ENCODE results near the gene CLDN5.
"Not testable (repeated sequence)": the region's sequence is repeated elsewhere in the genome, so short reads cannot be mapped to it uniquely, and the experiment has no call there.

Gene CLDN5

GRCh38 chr22:19536564-19536963 is 12.4 kb upstream of the CLDN5 start:
- Histone ChIP-seq H3K9me3 (no peaks in the 10 kb centered on the region), H3K36me3 (no peaks in the 10 kb centered on the region), H3K27me3 (no peaks in the 10 kb centered on the region), H3K27ac (no peak overlapping the region), H3K4me1 (ENCODE audit: control insufficient read depth in 1 of 2, insufficient read depth in 1 of 2, low read depth in 1 of 2, low read length in 1 of 2) (peaks cover 0 to 6% of the 10 kb centered on the region in 2 experiments), H3K4me3 (ENCODE audit: low read depth in 1 of 2, low read length in 1 of 2) (no peak overlapping the region)
- TF ChIP-seq CTCF (IDR thresholded peaks at IDR 0.05): no peak

GRCh38 chr22:19535001-19535400 is 10.8 kb upstream of the CLDN5 start:
- no peak for TF ChIP-seq CTCF (IDR thresholded peaks at IDR 0.05)
- no peak overlapping the region for H3K4me3 ChIP-seq (ENCODE audit: low read depth in 1 of 2, low read length in 1 of 2)
- H3K9me3 ChIP-seq: no peaks in the 10 kb centered on the region
- H3K36me3 ChIP-seq: no peaks in the 10 kb centered on the region
- peaks cover 10% of the 10 kb centered on the region for H3K27me3 ChIP-seq
- H3K4me1 ChIP-seq (ENCODE audit: control insufficient read depth in 1 of 2, insufficient read depth in 1 of 2, low read depth in 1 of 2, low read length in 1 of 2): peaks cover 0 to 6% of the 10 kb centered on the region in 2 experiments
- no peak overlapping the region for H3K27ac ChIP-seq

GRCh38 chr22:19533857-19534256 is 9.6 kb upstream of the CLDN5 start:
- peaks cover 20% of the 10 kb centered on the region for H3K27me3 ChIP-seq

GRCh38 chr22:19533049-19533626 is 8.9 kb upstream of the CLDN5 start:
- H3K27ac ChIP-seq: no peak overlapping the region
- no peak overlapping the region for H3K4me3 ChIP-seq (ENCODE audit: low read depth in 1 of 2, low read length in 1 of 2)
- no peaks in the 10 kb centered on the region for H3K36me3 ChIP-seq
- TF ChIP-seq CTCF (IDR thresholded peaks at IDR 0.05): no peak
- H3K9me3 ChIP-seq: no peaks in the 10 kb centered on the region
- peaks cover 20% of the 10 kb centered on the region for H3K27me3 ChIP-seq
- H3K4me1 ChIP-seq (ENCODE audit: control insufficient read depth in 1 of 2, insufficient read depth in 1 of 2, low read depth in 1 of 2, low read length in 1 of 2): peaks cover 0 to 4% of the 10 kb centered on the region in 2 experiments

More at GRCh38 chr22:19533857-19534256, 9.6 kb upstream of the CLDN5 start:
- Histone ChIP-seq H3K4me1 (ENCODE audit: control insufficient read depth in 1 of 2, insufficient read depth in 1 of 2, low read depth in 1 of 2, low read length in 1 of 2) (peaks cover 0 to 6% of the 10 kb centered on the region in 2 experiments), H3K27ac (no peak overlapping the region), H3K9me3 (no peaks in the 10 kb centered on the region), H3K4me3 (ENCODE audit: low read depth in 1 of 2, low read length in 1 of 2) (no peak overlapping the region), H3K36me3 (no peaks in the 10 kb centered on the region)
- TF ChIP-seq CTCF (IDR thresholded peaks at IDR 0.05): no peak

- H3K36me3 ChIP-seq; H3K27ac ChIP-seq; H3K9me3 ChIP-seq; H3K4me1 ChIP-seq (ENCODE audit: control insufficient read depth in 1 of 2, insufficient read depth in 1 of 2, low read depth in 1 of 2, low read length in 1 of 2); H3K4me3 ChIP-seq (ENCODE audit: low read depth in 1 of 2, low read length in 1 of 2): not testable (repeated sequence)
- H3K27me3 ChIP-seq: peaks cover 31% of the 10 kb centered on the region
Observed at GRCh38 chr22:19531327-19531726, 7.1 kb upstream of the CLDN5 start.

- Histone ChIP-seq H3K27me3 (peaks cover 36% of the 10 kb centered on the region), H3K4me1 (ENCODE audit: control insufficient read depth in 1 of 2, insufficient read depth in 1 of 2, low read depth in 1 of 2, low read length in 1 of 2) (no peaks in the 10 kb centered on the region), H3K27ac (no peak overlapping the region), H3K9me3 (no peaks in the 10 kb centered on the region), H3K36me3 (no peaks in the 10 kb centered on the region), H3K4me3 (ENCODE audit: low read depth in 1 of 2, low read length in 1 of 2) (no peak overlapping the region)
- no peak for TF ChIP-seq CTCF (IDR thresholded peaks at IDR 0.05)
Observed at GRCh38 chr22:19530751-19531150, 6.5 kb upstream of the CLDN5 start.

All from neutrophil (primary cell).